GM21737 (cell line): ENCODE results near the gene IRAK1.

Experiments
- ATAC-seq: cut with Tn5 transposase; IDR thresholded peaks from one replicate; pipeline ENCODE4 v1.9.1; 2021; ENCODE audit warnings: mild to moderate bottlenecking, moderate library complexity; ENCODE audit not compliant: unreplicated experiment

Gene IRAK1

GRCh38 chrX:154040863-154041262 lies 21.2 kb upstream of the IRAK1 start:
- ATAC-seq, result no peak

- ATAC-seq, result no peak
These were observed 20.6 kb upstream of the IRAK1 start for GRCh38 chrX:154040307-154040756.

- no peak for ATAC-seq
These were observed 19.9 kb upstream of the IRAK1 start for GRCh38 chrX:154039577-154039976.

GRCh38 chrX:154038656-154039055 lies 19.0 kb upstream of the IRAK1 start:
- no peak for ATAC-seq

DNA sequence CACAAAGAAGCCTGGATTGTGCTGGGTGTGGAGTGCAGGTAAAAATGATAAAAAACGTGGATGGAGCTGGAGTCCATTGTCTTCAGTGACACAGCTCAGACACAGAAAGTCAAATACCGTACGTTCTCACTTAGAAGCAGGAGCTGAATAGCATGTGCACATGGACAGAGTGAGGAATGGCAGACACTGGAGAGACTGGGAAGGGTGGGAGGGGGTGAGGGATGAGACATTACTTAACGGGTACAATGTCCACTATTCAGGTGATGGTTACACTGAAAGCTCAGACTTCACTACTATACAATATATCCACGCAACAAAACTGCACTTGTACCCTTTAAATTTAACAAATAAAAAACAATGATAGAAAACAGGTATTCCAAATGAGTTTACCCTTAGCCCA lies 18.1 kb upstream of the IRAK1 start:
- no peak for ATAC-seq

DNA sequence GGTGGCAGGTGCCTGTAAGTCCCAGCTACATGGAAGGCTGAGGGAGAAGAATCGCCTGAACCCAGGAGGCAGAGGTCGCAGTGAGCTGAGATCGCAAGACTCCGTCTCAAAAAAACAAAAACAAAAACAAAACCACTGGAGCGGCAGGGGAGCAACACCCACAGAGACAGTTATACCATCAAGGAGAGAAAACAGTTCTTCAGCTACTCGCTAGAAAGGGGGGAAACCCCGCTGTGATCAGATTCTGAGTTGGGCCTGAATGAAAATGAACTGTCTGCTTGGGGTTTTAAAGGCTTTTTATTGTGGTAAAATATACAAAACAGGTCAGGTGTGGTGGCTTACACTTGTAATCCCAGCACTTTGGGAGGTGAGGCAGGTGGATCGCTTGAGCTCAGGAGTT lies 16.8 kb upstream of the IRAK1 start:
- no peak for ATAC-seq

GRCh38 chrX:154033848-154034247 lies 14.1 kb upstream of the IRAK1 start:
- ATAC-seq, result no peak

DNA sequence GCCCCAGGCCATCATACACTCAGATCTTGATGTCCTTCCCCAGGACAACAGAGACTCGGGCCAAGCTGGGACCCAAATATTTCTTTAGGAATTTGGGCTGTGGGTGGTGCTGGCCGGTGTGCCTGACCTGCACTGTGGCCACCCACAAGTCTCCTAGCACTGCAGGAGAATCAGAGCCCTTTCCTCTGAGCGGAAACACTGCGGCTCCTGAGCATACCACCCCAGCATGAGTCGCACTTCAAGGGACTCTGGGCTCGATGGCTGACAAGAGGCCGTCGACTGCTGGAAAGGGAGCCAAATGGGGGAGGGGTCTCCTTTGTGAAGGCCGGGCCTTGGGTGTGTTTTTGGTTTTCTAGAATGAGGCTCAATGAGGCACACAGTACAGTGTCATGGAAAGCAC lies 13.0 kb upstream of the IRAK1 start:
- no peak for ATAC-seq

DNA sequence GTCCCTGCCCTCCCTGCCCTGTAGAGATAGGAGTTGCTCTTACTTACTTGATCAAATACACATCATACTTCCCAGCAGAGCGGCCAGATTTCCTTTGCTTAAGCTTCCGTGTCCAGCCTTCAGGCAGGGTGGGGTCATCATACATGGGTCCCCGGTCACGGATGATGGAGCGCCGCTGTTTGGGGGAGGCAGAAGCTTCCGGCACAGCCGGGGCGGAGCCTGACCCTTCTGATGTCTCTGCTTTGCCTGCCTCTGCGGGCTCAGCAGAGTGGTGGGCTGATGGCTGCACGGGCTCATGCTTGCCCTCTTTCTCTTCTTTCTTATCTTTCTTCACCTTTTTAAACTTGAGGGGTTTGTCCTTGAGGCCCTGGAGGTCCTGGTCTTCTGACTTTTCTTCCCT lies 12.5 kb upstream of the IRAK1 start:
- no peak for ATAC-seq

DNA sequence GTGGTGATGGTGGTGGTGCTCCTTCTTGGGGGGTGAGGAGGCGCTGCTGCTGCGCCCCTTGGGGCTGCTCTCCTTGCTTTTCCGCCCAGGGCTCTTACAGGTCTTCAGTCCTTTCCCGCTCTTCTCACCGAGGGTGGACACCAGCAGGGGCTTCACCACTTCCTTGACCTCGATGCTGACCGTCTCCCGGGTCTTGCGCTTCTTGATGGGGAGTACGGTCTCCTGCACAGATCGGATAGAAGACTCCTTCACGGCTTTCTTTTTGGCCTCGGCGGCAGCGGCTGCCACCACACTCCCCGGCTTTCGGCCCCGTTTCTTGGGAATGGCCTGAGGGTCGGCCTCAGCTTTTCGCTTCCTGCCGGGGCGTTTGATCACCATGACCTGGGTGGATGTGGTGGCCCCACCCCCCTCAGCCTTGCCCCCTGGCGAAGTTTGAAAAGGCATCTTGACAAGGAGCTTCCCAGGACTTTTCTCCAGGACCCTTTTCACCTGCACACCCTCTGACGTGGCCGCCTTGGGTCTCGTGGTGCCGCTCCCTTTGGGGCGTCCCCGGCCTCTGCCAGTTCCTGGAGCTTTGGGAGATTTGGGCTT lies 11.1 kb upstream of the IRAK1 start:
- ATAC-seq, result no peak

GRCh38 chrX:154030266-154030665 lies 10.6 kb upstream of the IRAK1 start:
- no peak for ATAC-seq

DNA sequence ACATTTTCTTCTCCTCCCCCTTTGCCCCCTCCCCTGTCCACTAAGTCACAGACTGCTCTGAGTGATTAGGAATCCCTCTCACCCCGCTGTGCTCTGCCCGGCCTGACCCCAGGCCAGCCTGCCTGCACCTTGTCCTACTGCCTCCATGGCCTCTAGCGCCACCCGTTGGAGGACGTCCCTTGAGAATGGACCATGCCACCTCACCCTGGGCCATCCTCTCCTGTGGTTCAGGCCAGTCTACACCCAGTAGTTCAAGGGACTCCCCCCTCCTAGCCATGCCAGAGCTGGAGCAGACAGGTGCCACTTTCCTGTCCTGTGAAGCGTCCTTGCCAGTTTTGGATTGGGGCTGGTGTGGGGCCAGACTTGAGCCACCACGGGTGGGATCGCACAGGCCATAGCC lies 9.7 kb upstream of the IRAK1 start:
- ATAC-seq, result no peak

DNA sequence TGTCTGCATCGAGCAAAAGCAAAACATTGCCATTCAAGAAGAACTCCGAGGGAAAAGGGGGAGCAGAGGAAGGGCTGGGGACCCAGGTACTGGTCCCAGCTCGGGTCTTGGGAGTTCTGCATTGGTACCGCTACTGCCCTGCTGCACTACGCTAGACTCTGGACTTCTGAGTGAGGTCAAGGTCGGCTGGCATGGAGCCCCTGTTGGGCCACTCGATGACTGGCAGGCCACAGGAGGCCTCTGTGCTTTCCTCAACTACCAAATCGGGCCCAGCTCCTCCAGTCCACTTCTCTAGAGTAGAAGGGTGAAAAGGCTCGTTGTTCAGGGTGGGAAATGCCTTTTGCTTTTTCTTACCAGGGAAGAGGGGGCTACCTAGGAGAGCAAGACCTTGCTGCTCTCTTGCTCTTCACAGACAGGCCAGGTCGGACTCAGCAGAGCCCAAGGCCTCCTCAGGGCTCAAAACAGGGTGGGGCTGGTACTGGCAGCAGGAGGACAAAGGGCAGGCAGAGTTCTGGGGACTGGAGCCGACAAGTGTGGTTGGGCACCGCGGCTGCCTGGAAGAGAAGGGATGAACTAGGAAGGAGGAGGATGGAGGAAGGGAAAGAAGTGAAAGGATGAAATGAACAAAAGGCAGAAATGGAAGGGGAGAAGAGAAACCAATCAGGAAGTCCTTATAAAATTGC lies 8.9 kb upstream of the IRAK1 start:
- ATAC-seq, result no peak

DNA sequence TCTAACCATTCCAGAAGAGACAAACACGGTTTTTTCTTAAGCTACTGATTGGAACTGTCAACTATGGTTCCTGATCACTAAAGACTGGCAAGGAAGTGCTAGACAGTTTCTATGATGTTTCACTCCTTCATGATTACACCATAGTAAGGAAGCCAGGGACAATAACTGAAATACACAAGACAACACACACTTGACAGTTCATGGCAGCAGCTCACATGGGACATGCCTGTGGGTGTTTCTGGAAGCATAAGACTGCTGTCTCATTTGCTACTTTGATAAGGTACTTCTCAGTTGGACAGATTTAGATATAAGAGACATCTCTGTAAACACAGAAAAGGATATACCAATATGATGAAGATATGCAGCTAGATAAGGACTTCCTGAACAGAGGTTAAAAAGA lies 8.3 kb upstream of the IRAK1 start:
- no peak for ATAC-seq

DNA sequence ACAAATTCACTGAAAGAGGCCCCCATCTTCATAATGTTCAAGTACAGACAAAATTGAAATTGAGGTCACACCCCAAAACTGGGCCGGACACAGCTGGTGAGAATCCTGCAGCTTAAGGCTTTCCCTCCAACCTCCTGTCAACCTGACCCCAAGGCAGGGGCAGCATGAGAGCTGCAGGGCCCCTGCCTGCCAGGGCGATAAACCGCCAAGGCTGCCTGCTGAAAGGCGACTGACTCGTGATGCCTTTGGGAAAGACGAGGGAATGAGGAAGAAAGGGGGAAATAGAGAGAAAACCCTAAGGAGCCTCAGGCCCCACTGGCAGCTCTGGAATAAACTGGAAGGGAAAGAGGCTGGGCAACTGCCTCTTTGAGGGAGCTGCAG lies 7.3 kb upstream of the IRAK1 start:
- ATAC-seq, result no peak

DNA sequence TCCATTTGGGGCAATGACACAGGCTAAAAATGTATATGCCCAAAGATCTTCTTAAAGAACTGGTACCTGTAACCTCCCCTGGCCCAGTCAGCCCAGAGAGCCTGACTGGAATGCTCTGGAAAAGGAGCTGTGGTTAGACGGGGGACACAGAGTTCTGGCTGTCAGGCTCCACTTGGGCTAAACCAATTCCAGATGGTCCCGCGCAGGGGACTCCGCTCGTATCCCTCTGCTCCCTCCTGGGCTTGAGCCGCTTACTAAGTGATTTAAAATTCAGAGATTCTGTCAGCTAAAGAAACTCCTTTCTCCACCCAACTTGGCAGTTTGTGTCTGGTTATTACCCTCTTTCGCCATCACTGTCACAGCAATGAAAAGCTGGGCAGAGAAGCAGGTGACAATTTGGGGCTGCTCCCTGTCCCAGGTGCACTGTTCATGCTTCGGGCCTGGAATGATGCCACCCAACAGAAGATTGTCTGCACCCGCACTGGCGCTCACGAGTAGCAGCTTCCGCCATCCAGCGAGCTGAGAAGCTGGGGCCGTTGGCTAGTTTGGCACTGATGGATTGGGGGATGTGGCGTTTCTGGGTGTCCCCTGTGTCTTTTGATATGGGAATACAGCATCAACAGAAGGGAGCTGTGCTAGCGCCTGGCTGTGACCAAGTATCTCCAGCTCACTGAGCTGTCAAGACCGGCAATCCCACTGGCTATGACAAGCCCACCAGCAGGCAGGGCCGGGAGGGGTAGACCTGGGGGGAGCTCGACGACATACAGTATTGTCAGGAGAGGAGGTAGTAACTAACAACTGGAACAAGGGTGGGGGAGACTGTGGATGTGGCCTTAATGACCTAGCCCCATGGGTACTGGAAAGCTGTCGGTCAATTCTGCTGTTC lies 6.7 kb upstream of the IRAK1 start:
- no peak for ATAC-seq

GRCh38 chrX:154025230-154025629 lies 5.5 kb upstream of the IRAK1 start:
- ATAC-seq, result no peak

- no peak for ATAC-seq
These were observed 4.6 kb upstream of the IRAK1 start for GRCh38 chrX:154024271-154024670.

- no peak for ATAC-seq
These were observed 3.7 kb upstream of the IRAK1 start for GRCh38 chrX:154023276-154024000.

- no peak for ATAC-seq
These were observed 2.4 kb upstream of the IRAK1 start for GRCh38 chrX:154022108-154022507.

DNA sequence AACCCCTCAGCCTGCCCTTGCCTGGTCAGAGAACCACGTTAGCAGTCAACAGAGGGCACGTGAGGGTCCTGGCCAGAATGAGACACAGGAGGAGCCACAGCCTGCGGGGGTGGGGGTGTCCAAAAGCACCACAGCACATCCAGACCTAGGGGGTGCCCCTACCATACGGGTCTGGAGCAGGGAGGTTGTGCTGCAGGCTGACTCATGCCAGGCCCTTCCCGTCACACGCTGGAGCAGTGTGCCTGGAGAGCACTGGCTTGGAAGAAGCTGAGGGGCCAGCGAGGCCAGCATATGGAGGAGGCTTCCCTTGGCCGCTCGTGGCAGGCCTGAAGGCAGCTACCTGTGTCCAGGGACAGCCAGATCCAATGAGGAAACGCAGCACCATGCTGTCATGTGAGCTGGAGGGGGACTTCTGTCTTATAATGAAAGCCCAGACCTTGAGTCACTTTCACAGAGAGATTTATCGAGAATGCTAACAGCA lies 1.5 kb upstream of the IRAK1 start:
- ATAC-seq, result no peak
